ENCODE data around the gene SVOPL. TPM values are rescaled to one million over a fixed set of nuclear protein-coding genes. Genes with fewer than 3 reads are reported as not detected.
"Not testable (repeated sequence)": the region's sequence is repeated elsewhere in the genome, so short reads cannot be mapped to it uniquely, and the experiment has no call there.

The SVOPL gene
- total RNA-seq (2014; rRNA removed; shearing (Covaris generic)) = not detected in 2 replicates
- not detected in 2 replicates for polyA plus RNA-seq (2014; cell fraction: nucleus; rRNA removed)

- DNase-seq (ENCODE audit: extremely low read depth, low read depth) = no peak
Observed at GRCh38 chr7:138700857-138701536, at the start of gene SVOPL. Gene SVOPL, minus strand, starts transcription at chr7:138701362. Its CDS starts 22,317 bp downstream, at chr7:138679045.

GRCh38 chr7:138750473-138750872 lies 49.3 kb upstream of the SVOPL start:
- no peak for DNase-seq (ENCODE audit: extremely low read depth, low read depth)

GRCh38 chr7:138749960-138750359 lies 48.8 kb upstream of the SVOPL start:
- DNase-seq (ENCODE audit: extremely low read depth, low read depth) = no peak

- DNase-seq (ENCODE audit: extremely low read depth, low read depth) = no peak
Observed at GRCh38 chr7:138748666-138749065, 47.5 kb upstream of the SVOPL start.

- DNase-seq (ENCODE audit: extremely low read depth, low read depth) = no peak
Observed at GRCh38 chr7:138746073-138746472, 44.9 kb upstream of the SVOPL start.

GRCh38 chr7:138745189-138745588 lies 44.0 kb upstream of the SVOPL start:
- DNase-seq (ENCODE audit: extremely low read depth, low read depth) = no peak

- no peak for DNase-seq (ENCODE audit: extremely low read depth, low read depth)
Observed at GRCh38 chr7:138741453-138741735, 40.2 kb upstream of the SVOPL start.

GRCh38 chr7:138739859-138740258 lies 38.7 kb upstream of the SVOPL start:
- no peak for DNase-seq (ENCODE audit: extremely low read depth, low read depth)

- DNase-seq (ENCODE audit: extremely low read depth, low read depth) = peak; percentile 84
Observed at GRCh38 chr7:138738551-138739335, 37.6 kb upstream of the SVOPL start.

- no peak for DNase-seq (ENCODE audit: extremely low read depth, low read depth)
Observed at GRCh38 chr7:138738114-138738513, 37.0 kb upstream of the SVOPL start.

- no peak for DNase-seq (ENCODE audit: extremely low read depth, low read depth)
Observed at GRCh38 chr7:138735399-138735798, 34.2 kb upstream of the SVOPL start.

GRCh38 chr7:138731733-138732132 lies 30.6 kb upstream of the SVOPL start:
- DNase-seq (ENCODE audit: extremely low read depth, low read depth) = not testable (repeated sequence)

- no peak for DNase-seq (ENCODE audit: extremely low read depth, low read depth)
Observed at GRCh38 chr7:138729444-138729843, 28.3 kb upstream of the SVOPL start.

- no peak for DNase-seq (ENCODE audit: extremely low read depth, low read depth)
Observed at GRCh38 chr7:138727336-138728099, 26.4 kb upstream of the SVOPL start.

GRCh38 chr7:138726288-138726687 lies 25.1 kb upstream of the SVOPL start:
- no peak for DNase-seq (ENCODE audit: extremely low read depth, low read depth)

GRCh38 chr7:138720286-138720685 lies 19.1 kb upstream of the SVOPL start:
- DNase-seq (ENCODE audit: extremely low read depth, low read depth) = no peak

- DNase-seq (ENCODE audit: extremely low read depth, low read depth) = no peak
Observed at GRCh38 chr7:138716889-138717288, 15.7 kb upstream of the SVOPL start.

- DNase-seq (ENCODE audit: extremely low read depth, low read depth) = no peak
Observed at GRCh38 chr7:138713191-138713590, 12.0 kb upstream of the SVOPL start.

- DNase-seq (ENCODE audit: extremely low read depth, low read depth) = no peak
Observed at GRCh38 chr7:138712652-138713051, 11.5 kb upstream of the SVOPL start.

GRCh38 chr7:138710536-138711385 lies 9.6 kb upstream of the SVOPL start:
- no peak for DNase-seq (ENCODE audit: extremely low read depth, low read depth)

GRCh38 chr7:138705167-138705566 lies 4.0 kb upstream of the SVOPL start:
- no peak for DNase-seq (ENCODE audit: extremely low read depth, low read depth)
